T-helper 1 cell (primary cell): ENCODE results near the gene NINJ1.

Experiments
- DNase-seq, 5 donors: peaks; one replicate each; pipeline ENCODE4 v3.0.0-alpha.2; 2012 to 2020

Gene NINJ1

DNA sequence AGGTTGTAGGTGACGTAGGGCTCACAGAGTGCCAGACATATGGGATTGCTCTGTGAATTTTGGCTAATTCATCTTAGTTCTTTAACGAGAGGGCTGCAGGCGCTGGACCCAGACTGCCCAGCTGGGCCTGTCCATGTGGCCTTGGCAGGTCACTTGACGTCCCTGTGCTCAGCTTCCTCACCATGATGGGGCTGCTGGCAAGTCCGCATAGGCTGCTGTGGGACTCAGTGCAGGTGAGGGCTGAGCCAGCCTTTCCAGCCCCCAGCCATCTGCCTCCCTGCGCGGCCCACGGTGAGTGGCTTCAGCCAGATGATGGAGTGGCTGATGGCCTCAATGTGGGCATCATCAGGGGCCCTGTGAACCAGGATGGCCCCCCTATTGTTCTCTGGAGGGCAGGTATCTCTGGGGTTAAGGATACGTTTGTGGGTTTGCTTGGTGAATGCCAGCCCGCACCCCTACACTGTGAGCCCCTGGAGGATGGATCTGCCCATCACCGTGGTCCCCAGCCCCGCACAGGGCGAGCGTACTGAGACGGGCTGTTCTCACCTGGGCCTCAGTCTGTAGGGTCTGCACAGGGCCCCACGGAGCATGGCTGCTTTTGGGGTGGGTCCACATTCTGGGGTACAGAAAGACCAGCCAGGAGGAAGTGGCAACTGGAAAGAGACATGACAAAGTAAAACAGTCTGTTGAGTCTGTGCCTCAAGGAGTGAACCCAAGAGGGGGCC lies 34.3 kb downstream of the NINJ1 start:
- DNase-seq = no peak

- peak in 2 of 5 donors; percentile 35 to 76 for DNase-seq
Observed at GRCh38 chr9:93098236-93098946, 35.7 kb downstream of the NINJ1 start.

GRCh38 chr9:93097511-93098201 lies 36.4 kb downstream of the NINJ1 start:
- DNase-seq = no peak

- no peak for DNase-seq
Observed at GRCh38 chr9:93096811-93097382, 37.2 kb downstream of the NINJ1 start.

DNA sequence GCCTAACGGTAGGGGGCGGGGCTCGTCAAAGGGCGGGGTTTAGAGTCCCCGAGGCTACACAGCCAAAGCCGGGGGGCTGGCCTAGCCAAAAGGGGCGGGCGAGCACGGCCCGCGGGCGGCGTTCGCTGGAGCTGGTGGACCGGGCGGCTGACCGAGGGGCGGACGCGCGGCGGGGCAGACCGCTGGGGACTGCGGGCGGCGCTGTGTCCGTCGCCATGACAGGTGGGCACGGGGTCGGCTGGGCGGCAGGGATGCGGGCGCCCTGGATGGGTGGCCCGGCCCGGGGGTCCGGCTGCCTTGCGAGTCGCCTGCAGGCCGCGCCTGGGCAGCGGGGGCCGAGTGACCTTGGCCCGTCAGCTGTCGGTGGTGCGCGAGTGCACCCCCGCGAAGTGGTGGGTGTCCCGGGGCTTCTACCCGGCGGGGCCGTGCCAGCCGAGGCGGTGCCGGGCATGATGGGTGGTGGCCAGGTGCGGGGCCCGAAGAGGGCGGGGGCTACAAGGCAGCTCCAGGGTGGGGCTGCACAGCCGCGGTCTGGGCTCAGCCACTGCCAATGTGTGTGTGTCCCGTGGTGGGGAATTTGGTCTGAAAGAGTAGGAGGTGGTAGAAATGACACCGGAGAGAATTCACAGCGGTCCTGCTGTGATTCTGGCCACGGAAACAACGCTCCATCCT lies 37.8 kb downstream of the NINJ1 start, which contains the start of gene CARD19:
Gene CARD19, plus strand, starts transcription at position 87 of the 672 bp plus-strand sequence. Its CDS starts 129 bp downstream, at position 216.
- peak; percentile 47 to 63 (median 54) for DNase-seq

- peak; percentile 99 to 100 (median 100) for DNase-seq
Observed at GRCh38 chr9:93095205-93096130, 38.6 kb downstream of the NINJ1 start.

DNA sequence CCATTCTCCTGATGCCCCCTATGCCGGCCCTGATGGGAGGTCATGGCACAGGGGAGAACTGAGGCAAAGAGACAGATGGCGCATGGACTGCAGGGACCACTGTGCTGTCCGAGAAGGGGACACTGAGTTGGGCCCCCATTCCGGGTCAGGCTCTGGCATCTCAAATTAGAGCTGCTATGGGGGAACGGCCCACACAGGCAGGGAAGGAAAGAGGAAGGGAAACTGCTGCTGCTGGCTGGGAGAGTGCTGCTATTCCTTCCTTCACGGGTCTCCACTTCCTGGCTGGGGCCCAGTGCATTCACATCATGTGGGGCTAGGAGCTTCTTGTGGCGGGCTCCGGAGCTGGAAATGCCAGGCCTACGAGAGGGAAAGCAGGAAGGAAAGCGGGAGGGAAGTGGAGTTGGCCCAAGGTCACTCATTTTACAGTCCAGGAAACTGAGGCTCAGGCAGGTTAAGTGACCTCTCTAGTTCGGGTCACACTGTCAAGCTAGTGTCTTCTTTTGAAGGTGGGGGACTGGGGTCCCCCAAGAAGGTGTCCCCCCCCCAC lies 39.3 kb downstream of the NINJ1 start:
- DNase-seq = peak in 1 of 5 donors; percentile 25

DNA sequence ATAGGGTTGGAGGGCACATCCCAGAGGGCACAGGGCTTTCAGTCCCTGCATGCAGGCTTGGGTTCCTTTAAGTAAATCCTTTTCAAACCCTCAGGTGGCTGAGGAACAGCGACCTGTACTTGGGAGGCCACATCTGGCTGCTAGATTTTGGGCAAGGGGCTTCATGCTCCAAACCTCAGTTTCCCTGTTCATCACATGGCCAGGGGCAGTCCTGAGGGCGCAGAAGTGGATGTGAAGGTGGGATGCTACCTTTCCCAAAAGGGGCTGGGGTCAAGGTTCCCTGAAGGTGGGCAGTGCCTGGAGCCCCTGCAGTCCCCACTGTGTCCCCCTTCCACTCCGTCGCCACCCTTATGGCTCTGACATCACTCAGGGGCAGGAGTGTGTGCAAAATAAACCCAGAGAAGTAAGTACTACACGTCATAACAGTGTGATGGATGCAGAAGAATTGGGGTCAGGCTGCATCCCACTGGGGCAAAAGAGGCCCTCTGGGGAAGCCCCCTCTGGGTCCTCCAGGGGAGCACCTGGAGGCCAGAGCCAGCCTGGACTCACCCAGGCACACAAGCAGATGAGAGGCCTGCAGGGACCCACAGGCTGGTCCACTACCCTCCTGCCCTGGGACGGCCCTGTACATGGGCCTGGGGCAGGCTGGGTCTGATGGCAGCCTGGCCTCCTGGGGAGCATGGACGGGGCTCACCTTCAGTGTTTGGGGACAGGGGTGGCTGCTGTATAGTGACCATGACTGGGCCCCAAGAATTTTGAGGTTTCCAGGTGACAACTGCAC lies 40.0 kb downstream of the NINJ1 start:
- no peak for DNase-seq

DNA sequence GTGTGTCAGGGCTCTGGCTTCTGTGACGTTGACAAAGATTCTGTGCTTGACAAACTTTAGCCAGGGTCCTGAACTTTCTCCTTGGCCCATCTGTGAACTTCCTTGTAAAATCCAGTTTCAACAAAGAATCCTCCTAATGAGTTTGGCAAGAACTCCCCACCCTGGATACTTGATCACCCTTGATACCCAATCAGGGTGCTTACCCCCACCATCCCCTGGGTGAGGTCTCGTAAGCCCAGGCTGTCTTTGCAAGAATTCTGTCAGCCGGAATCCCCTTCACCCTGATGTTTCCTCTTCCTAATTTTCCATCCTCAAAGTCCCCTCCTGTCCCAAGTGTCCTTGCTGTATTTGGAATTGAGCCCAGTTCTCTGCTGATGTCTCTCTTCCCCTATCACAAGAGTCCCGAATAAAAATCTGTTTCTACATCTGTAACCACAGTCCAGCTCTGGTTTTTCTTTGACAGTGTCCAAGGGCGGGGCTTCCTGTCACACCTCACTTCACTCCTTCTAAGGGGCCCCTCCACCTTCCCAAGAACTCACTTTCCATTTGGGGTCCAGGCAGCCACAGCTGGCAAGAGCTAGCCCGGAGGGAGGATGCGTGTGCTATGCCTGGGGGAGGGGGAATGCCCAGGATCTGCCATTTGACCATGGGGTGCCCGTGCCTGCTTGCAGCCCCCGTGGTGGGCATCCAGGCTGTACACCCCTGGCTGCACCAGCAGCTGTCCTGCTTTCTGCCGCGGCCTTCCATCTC lies 40.7 kb downstream of the NINJ1 start:
- peak in 1 of 5 donors; percentile 41 for DNase-seq

- no peak for DNase-seq
Observed at GRCh38 chr9:93092251-93092991, 41.6 kb downstream of the NINJ1 start.

DNA sequence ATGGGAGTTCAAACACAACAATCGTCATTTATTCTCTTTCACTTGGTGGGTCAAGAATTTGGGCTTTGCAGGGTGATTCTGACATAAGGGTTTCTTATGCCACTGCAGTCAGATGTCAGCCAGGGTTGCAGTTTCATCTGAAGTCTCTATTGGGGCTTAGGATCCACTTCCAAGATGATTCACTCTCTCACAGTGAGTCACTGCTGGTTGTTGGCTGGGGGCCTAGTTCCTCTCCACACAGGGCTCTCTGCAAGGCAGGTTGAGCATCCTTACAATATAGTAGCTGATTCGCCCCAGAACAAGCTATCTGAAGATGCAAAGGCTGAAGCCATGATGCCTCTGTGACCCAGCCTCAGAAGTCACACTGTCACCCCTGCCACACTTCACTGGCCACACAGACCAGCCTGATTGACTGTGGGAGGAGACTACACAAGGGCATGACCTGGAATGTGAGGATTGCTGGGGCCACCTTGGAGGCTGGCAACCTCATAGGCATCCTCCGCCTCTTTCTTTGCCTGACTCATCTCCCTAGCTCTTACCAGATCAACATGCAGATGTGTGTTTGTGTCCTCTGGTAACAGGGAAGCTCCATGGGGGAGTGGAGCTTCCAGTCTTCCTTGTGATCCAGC lies 42.5 kb downstream of the NINJ1 start:
- peak in 1 of 5 donors; percentile 87 for DNase-seq

GRCh38 chr9:93091056-93091452 lies 43.0 kb downstream of the NINJ1 start:
- DNase-seq = no peak

GRCh38 chr9:93090091-93090655 lies 43.9 kb downstream of the NINJ1 start:
- no peak for DNase-seq

- no peak for DNase-seq
Observed at GRCh38 chr9:93089481-93089991, 44.5 kb downstream of the NINJ1 start.

DNA sequence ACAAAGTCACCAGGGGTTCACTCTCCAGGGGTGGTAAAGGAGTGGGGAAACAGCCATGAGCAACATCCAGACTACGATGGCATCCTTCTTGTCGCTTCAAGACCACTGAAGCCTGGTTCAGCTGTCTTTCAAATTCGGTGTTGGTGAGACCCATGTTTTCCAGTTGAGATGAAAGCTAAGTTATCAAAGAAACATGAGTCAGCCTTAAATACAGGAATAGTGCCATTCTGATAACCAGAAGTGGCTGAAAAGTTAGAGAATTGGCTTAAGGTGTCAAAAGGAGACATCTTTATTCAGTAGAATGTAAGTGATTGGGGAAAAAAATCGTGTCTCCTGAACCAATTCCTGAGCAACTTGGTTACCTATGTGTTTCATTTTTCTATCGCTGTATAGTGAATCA lies 45.0 kb downstream of the NINJ1 start:
- DNase-seq = no peak

GRCh38 chr9:93088656-93089015 lies 45.4 kb downstream of the NINJ1 start:
- DNase-seq = no peak

- DNase-seq = no peak
Observed at GRCh38 chr9:93087971-93088655, 45.9 kb downstream of the NINJ1 start.
